ENCODE results near the gene DCUN1D2. TPM values are rescaled to one million over a fixed set of nuclear protein-coding genes. Genes with fewer than 3 reads are reported as not detected.

Gene DCUN1D2
- total RNA-seq, 1 donor from 2014 or later = 12.9 TPM

- Histone ChIP-seq H3K36me3 (ENCODE audit: control insufficient read depth, insufficient read depth, low read length) (peaks cover 2% of the 10 kb centered on the region), H3K27me3 (ENCODE audit: control insufficient read depth, insufficient read depth, low read length) (no peaks in the 10 kb centered on the region), H3K4me3 (ENCODE audit: low read depth, low read length) (no peak overlapping the region)
- no peak for TF ChIP-seq CTCF (IDR thresholded peaks at IDR 0.05; ENCODE audit: insufficient read depth, low read length, poor library complexity, severe bottlenecking)
- no peak for DNase-seq (ENCODE audit: low read depth)
These were observed 17.2 kb upstream of the DCUN1D2 start for GRCh38 chr13:113507505-113508345.

- TF ChIP-seq CTCF (IDR thresholded peaks at IDR 0.05; ENCODE audit: insufficient read depth, low read length, poor library complexity, severe bottlenecking) = no peak
- no peak for DNase-seq (ENCODE audit: low read depth)
- no peaks in the 10 kb centered on the region for H3K27me3 ChIP-seq (ENCODE audit: control insufficient read depth, insufficient read depth, low read length)
- H3K36me3 ChIP-seq (ENCODE audit: control insufficient read depth, insufficient read depth, low read length) = peaks cover 2% of the 10 kb centered on the region
- no peak overlapping the region for H3K4me3 ChIP-seq (ENCODE audit: low read depth, low read length)
These were observed 16.4 kb upstream of the DCUN1D2 start for GRCh38 chr13:113506871-113507388.

GRCh38 chr13:113506025-113506685 is 15.6 kb upstream of the DCUN1D2 start:
- H3K36me3 ChIP-seq (ENCODE audit: control insufficient read depth, insufficient read depth, low read length) = peaks cover under 1% of the 10 kb centered on the region
- no peaks in the 10 kb centered on the region for H3K27me3 ChIP-seq (ENCODE audit: control insufficient read depth, insufficient read depth, low read length)
- no peak for TF ChIP-seq CTCF (IDR thresholded peaks at IDR 0.05; ENCODE audit: insufficient read depth, low read length, poor library complexity, severe bottlenecking)
- H3K4me3 ChIP-seq (ENCODE audit: low read depth, low read length) = no peak overlapping the region
- DNase-seq (ENCODE audit: low read depth) = no peak

- no peak for TF ChIP-seq CTCF (IDR thresholded peaks at IDR 0.05; ENCODE audit: insufficient read depth, low read length, poor library complexity, severe bottlenecking)
- Histone ChIP-seq H3K27me3 (ENCODE audit: control insufficient read depth, insufficient read depth, low read length) (no peaks in the 10 kb centered on the region), H3K4me3 (ENCODE audit: low read depth, low read length) (no peak overlapping the region), H3K36me3 (ENCODE audit: control insufficient read depth, insufficient read depth, low read length) (peaks cover 3% of the 10 kb centered on the region)
- DNase-seq (ENCODE audit: low read depth) = no peak
These were observed 12.2 kb upstream of the DCUN1D2 start for GRCh38 chr13:113502686-113503085.

- Histone ChIP-seq H3K36me3 (ENCODE audit: control insufficient read depth, insufficient read depth, low read length) (peaks cover 5% of the 10 kb centered on the region), H3K27me3 (ENCODE audit: control insufficient read depth, insufficient read depth, low read length) (no peaks in the 10 kb centered on the region), H3K4me3 (ENCODE audit: low read depth, low read length) (no peak overlapping the region)
- no peak for TF ChIP-seq CTCF (IDR thresholded peaks at IDR 0.05; ENCODE audit: insufficient read depth, low read length, poor library complexity, severe bottlenecking)
- no peak for DNase-seq (ENCODE audit: low read depth)
These were observed 10.2 kb upstream of the DCUN1D2 start for GRCh38 chr13:113500530-113501265.

Data from kidney epithelial cell (primary cell).